ENCODE data around the gene TDRD3. TPM values are rescaled to one million over a fixed set of nuclear protein-coding genes. Genes with fewer than 3 reads are reported as not detected.

Gene TDRD3
- total RNA-seq, 2 donors from 2014 or later = 12.6 to 17.4 TPM

Other genes with a start within 250 kb of the TDRD3 start
- 10 to 100 TPM in 1 of 2 donors, 1 to 10 TPM in 1; 8.1 to 27.8 TPM for gene DIAPH3, start 233.3 kb upstream of the TDRD3 start, total RNA-seq